Stimulated activated CD8-positive, alpha-beta memory T cell treated with anti-CD3 and anti-CD28 coated beads, Interleukin-12 subunit alpha, Interleukin-12 subunit beta, amount 100 ng/mL, for 24 hours (primary cell): ENCODE measurements around the gene ST3GAL4.

ENCODE experiments used
- DNase-seq: peaks from one replicate; pipeline ENCODE4 v3.0.0-alpha.2; 2020; ENCODE audit errors: extremely low read depth

ST3GAL4 gene

GRCh38 chr11:126407682-126408288 lies 52.3 kb downstream of the ST3GAL4 start:
- DNase-seq, result no peak

- no peak for DNase-seq
These were observed 53.0 kb downstream of the ST3GAL4 start for GRCh38 chr11:126408496-126408895.

GRCh38 chr11:126408901-126409619 lies 53.6 kb downstream of the ST3GAL4 start:
- no peak for DNase-seq

GRCh38 chr11:126409620-126409985 lies 54.1 kb downstream of the ST3GAL4 start:
- no peak for DNase-seq

- DNase-seq, result no peak
These were observed 55.2 kb downstream of the ST3GAL4 start for GRCh38 chr11:126410649-126411048.

GRCh38 chr11:126411971-126412381 lies 56.5 kb downstream of the ST3GAL4 start:
- DNase-seq, result no peak

- DNase-seq, result no peak
These were observed 57.9 kb downstream of the ST3GAL4 start for GRCh38 chr11:126413426-126413825.

- no peak for DNase-seq
These were observed 58.4 kb downstream of the ST3GAL4 start for GRCh38 chr11:126413843-126414405.

- no peak for DNase-seq
These were observed 59.1 kb downstream of the ST3GAL4 start for GRCh38 chr11:126414615-126415014.

GRCh38 chr11:126415128-126415527 lies 59.6 kb downstream of the ST3GAL4 start:
- no peak for DNase-seq

GRCh38 chr11:126415669-126416420 lies 60.4 kb downstream of the ST3GAL4 start:
- DNase-seq, result no peak

- DNase-seq, result peak; percentile 32
These were observed 61.1 kb downstream of the ST3GAL4 start for GRCh38 chr11:126416542-126417090.

- no peak for DNase-seq
These were observed 61.8 kb downstream of the ST3GAL4 start for GRCh38 chr11:126417091-126417862.

GRCh38 chr11:126418887-126419286 lies 63.4 kb downstream of the ST3GAL4 start:
- DNase-seq, result no peak

GRCh38 chr11:126419801-126420697 lies 64.6 kb downstream of the ST3GAL4 start:
- DNase-seq, result no peak

GRCh38 chr11:126420698-126421256 lies 65.3 kb downstream of the ST3GAL4 start:
- no peak for DNase-seq

GRCh38 chr11:126421271-126421671 lies 65.8 kb downstream of the ST3GAL4 start:
- DNase-seq, result no peak

- DNase-seq, result no peak
These were observed 67.0 kb downstream of the ST3GAL4 start for GRCh38 chr11:126422446-126422845.

GRCh38 chr11:126423154-126423553 lies 67.7 kb downstream of the ST3GAL4 start:
- no peak for DNase-seq

- no peak for DNase-seq
These were observed 68.3 kb downstream of the ST3GAL4 start for GRCh38 chr11:126423743-126424142.
